Right lobe of liver (tissue), 6 donors: ENCODE results near the gene RRP1. TPM values are rescaled to one million over a fixed set of nuclear protein-coding genes. Genes with fewer than 3 reads are reported as not detected.

Experiments
- ATAC-seq, 4 donors: fragments of 200-7000 bp; cut with Tn5 transposase; one replicate each; pipeline ENCODE4 v1.9.1; 2020; ENCODE audit warnings: mild to moderate bottlenecking in 4 of 4, moderate library complexity in 4 of 4
- DNase-seq, 3 donors: peaks; one replicate each; pipeline ENCODE4 v3.0.0-alpha.2; 2020
- H3K27ac ChIP-seq, 3 donors: fragments of 200-600 bp; one replicate each; pipeline ENCODE4 v1.8.0; 2022
- H3K27me3 ChIP-seq, 2 donors: fragments of 200-600 bp; one replicate each; pipeline ENCODE4 v1.8.0; 2022
- H3K36me3 ChIP-seq, 4 donors: fragments of 200-600 bp; sonication (generic) in 1 of 4; one replicate each; pipeline versions ENCODE4 v1.5.1 to v1.8.0; 2017 to 2022; ENCODE audit warnings: control low read depth in 1 of 4
- H3K4me1 ChIP-seq, 4 donors: fragments of 200-600 bp; sonication (generic) in 1 of 4; one replicate each; pipeline versions ENCODE4 v1.5.1 to v1.8.0; 2017 to 2022; ENCODE audit warnings: control low read depth in 1 of 4
- H3K4me3 ChIP-seq, 3 donors: fragments of 200-600 bp; one replicate each; pipeline ENCODE4 v1.8.0; 2022
- H3K9me3 ChIP-seq, 4 donors: fragments of 200-600 bp; sonication (generic) in 1 of 4; one replicate each; pipeline versions ENCODE4 v1.5.1 to v1.8.0; 2017 to 2022; ENCODE audit warnings: control low read depth in 1 of 4
- CTCF ChIP-seq, 4 donors: fragments of 200-600 bp in 3 of 4; fragments of 450-650 bp in 1 of 4; IDR thresholded peaks; one replicate each; pipeline versions ENCODE4 v1.5.1 to v1.8.0; 2016 to 2022; ENCODE audit warnings: antibody characterized with exemption in 4 of 4, mild to moderate bottlenecking in 2 of 4
- POLR2A ChIP-seq: fragments of 450-650 bp; IDR thresholded peaks from one replicate; pipeline ENCODE4 v1.6.1; 2017; ENCODE audit warnings: antibody characterized with exemption, mild to moderate bottlenecking
- WGBS: methylation state at CpG from one replicate; pipeline ENCODE4 v1.1.6; 2018; ENCODE audit warnings: low coverage, low lambda C conversion rate; ENCODE audit not compliant: insufficient coverage; ENCODE audit errors: missing lambda C conversion rate; 5-methylcytosine and 5-hydroxymethylcytosine counted together
- intact Hi-C, 2 donors: fragments of 100-400 bp; cut with DNase I; formaldehyde crosslinking; loops; one replicate each; pipeline versions ENCODE4 v1.11.2 to v1.14.1; 2022
- total RNA-seq, 6 experiments: library from RNA; depleted of rRNA in 2 of 6; stranded (reverse); fragments of >200 nt in 2 of 6; fragmentation: NEBNext Ultra II Directional in 3 of 6; extraction: Animal tissue kit (Norgen Biotek cat#: 25700) in 3 of 6; gene quantifications; one replicate each; pipeline versions ENCODE4 v1.1.0 to v1.2.4, GENCODE V29; 2016 to 2023
- donor health status: DM: no; HTN: yes; CAD: no.
- donor health status: DM: no; HTN: no; CAD: no.
- donor health status: DM: no; HTN: no; CAD: no.
- donor health status: DM: no; HTN: yes; CAD: no.
- donor health status: DM: no; HTN: yes; CAD: no.

The RRP1 gene
- total RNA-seq, 6 experiments from 2014 or later = 8.8 to 25.1 (median 12.9) TPM

GRCh38 chr21:43799301-43799840 lies 10.0 kb downstream of the RRP1 start:
- ATAC-seq (no peak), DNase-seq (no peak)
- no peak overlapping the region for H3K27ac ChIP-seq
- H3K27me3 ChIP-seq = no peaks in the 10 kb centered on the region
- no peak overlapping the region for H3K4me3 ChIP-seq
- H3K9me3 ChIP-seq = no peaks in the 10 kb centered on the region
- no peaks in the 10 kb centered on the region for H3K4me1 ChIP-seq
- H3K36me3 ChIP-seq = peaks cover 0 to 60% (median 19%) of the 10 kb centered on the region in 4 donors
- 89% methylated on average over 7 of the region's 19 CpGs for WGBS
- intact Hi-C loops = no loop called here
- TF ChIP-seq CTCF (IDR thresholded peaks at IDR 0.05) (no peak), POLR2A (no peak)

- WGBS = 80% methylated on average over 1 of the region's 17 CpGs
- Histone ChIP-seq H3K36me3 (peaks cover 0 to 60% (median 19%) of the 10 kb centered on the region in 4 donors), H3K4me1 (no peaks in the 10 kb centered on the region), H3K4me3 (no peak overlapping the region), H3K9me3 (no peaks in the 10 kb centered on the region), H3K27me3 (no peaks in the 10 kb centered on the region), H3K27ac (no peak overlapping the region)
- ATAC-seq (no peak), DNase-seq (no peak)
- TF ChIP-seq CTCF (IDR thresholded peaks at IDR 0.05) (no peak), POLR2A (no peak)
- intact Hi-C loops = no loop called here
These were observed 10.7 kb downstream of the RRP1 start for GRCh38 chr21:43800124-43800523.

- peaks cover 0 to 56% (median 19%) of the 10 kb centered on the region in 4 donors for H3K36me3 ChIP-seq
- no peaks in the 10 kb centered on the region for H3K27me3 ChIP-seq
- TF ChIP-seq POLR2A (no peak), CTCF (IDR thresholded peaks at IDR 0.05) (no peak)
- ATAC-seq (no peak), DNase-seq (no peak)
- WGBS = no CpG with 5 or more reads among the region's 14 CpGs
- no peaks in the 10 kb centered on the region for H3K9me3 ChIP-seq
- intact Hi-C loops = no loop called here
- no peaks in the 10 kb centered on the region for H3K4me1 ChIP-seq
- no peak overlapping the region for H3K4me3 ChIP-seq
- H3K27ac ChIP-seq = no peak overlapping the region
These were observed 11.2 kb downstream of the RRP1 start for GRCh38 chr21:43800566-43800965.

- Histone ChIP-seq H3K4me3 (no peak overlapping the region), H3K4me1 (no peaks in the 10 kb centered on the region), H3K36me3 (peaks cover 0 to 51% (median 16%) of the 10 kb centered on the region in 4 donors), H3K27ac (no peak overlapping the region), H3K27me3 (no peaks in the 10 kb centered on the region), H3K9me3 (no peaks in the 10 kb centered on the region)
- no peak for TF ChIP-seq POLR2A
- no peak for TF ChIP-seq CTCF (IDR thresholded peaks at IDR 0.05)
- WGBS = 93% methylated on average over 19 of the region's 42 CpGs
- ATAC-seq (no peak), DNase-seq (no peak)
- intact Hi-C loops = no loop called here
These were observed 11.8 kb downstream of the RRP1 start for GRCh38 chr21:43801006-43801783.
